Measurements from ENCODE around the gene SLC40A1.

SLC40A1 gene

GRCh38 chr2:189599245-189599644 is 18.7 kb upstream of the SLC40A1 start:
- DNase-seq, result peak; percentile 13

GRCh38 chr2:189595417-189595816 is 14.8 kb upstream of the SLC40A1 start:
- no peak for DNase-seq

GRCh38 chr2:189594305-189594704 is 13.7 kb upstream of the SLC40A1 start:
- DNase-seq, result no peak

DNA sequence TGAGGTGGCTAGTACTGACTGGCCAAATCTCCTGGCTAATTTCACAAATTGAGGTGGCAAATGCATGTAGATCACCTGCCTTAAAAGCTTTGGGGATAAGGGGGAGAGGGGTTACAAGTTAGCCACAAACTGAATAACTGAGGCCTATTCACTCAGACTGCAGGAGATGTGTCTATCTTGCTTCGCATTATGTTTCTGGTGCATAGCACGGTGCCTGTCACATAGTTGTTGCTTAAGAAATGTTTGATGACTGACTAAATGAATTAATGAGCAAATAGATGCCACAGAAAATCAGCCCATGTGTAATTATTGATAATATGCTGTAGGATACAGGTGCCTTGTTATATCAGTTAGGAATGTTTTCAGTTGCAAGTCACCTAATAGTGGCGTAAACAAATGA is 12.5 kb upstream of the SLC40A1 start:
- no peak for DNase-seq

- no peak for DNase-seq
These were observed 11.9 kb upstream of the SLC40A1 start for GRCh38 chr2:189592353-189592984.

DNA sequence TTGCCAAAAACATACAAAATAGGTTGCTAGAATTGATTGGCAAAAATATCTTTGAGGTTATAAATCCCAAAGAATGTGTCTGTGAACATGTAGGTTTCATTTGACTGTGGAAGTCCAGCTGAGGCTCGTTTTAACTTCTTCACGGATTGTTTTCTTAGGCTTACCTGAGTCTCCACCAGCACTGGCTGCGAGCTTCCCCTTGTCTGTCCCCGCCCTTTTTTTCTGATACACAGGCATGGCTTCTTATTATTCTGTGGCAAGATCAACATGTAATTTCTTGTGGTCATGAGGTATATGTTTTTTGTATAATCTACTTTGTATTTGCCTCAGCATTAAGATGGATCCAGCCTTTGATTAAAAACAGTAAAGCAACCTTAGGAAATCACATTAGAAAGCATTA is 7.2 kb upstream of the SLC40A1 start:
- DNase-seq, result no peak

DNA sequence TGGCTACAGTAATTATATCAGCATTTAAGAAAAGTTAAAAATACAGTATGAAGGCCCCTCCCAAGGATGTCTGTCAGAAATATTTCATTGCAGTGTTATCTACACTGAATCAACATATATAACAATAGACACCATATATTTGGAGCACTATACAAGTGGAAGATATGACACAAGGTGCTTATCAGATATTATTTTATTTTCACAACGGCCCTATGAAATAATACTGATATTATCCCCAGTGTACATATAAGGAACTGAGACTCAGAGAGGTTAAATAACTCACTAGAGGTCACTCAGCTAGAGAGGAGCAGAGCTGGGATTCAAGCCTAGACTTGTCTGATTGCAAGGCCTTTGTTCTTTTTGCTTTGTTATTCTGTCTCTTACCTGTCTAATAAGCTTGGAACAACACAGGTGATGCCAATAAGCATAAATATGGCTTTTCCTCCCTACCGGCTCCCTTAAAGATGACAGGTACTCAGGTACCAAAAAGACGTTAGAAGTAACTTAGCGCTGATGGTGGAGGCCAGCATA is 4.7 kb upstream of the SLC40A1 start:
- DNase-seq, result no peak

DNA sequence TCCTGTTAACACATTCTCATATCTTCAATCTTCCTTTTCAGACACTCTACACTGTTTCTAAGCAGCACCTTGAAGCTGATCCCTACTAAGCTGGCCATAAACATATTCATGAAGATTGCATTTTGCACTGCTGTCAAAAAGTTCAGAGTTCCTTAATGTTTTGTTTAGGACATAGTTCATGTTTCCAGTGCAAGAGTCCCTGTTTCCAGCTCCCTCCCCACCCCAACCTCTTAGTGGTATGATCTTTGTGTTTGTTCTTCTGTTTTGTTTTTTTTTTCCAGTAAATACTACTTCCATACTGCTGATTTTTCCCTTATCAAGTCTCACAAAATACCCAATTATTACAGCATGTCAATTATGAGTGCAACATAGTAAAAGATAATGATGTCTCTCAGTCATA is 4.1 kb upstream of the SLC40A1 start:
- DNase-seq, result no peak

GRCh38 chr2:189583227-189584198 is 2.9 kb upstream of the SLC40A1 start:
- no peak for DNase-seq

DNA sequence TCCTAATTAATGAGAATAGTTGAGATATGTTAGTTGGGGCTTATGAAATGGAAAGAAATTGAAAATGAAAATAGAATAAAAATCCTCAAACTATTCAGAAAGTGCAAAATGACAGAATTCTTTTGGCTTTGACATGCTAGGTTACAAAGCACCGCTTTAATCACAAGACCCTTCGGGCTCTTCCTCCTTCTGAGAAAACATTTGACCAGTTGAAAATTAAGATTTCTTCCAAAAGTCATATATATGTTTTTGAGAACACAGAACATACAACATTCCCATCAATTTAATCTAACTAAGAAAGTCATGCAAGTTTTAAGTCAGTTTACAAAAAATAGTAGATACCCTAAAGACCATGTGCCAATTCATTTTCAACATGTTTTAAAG is 2.2 kb upstream of the SLC40A1 start:
- DNase-seq, result no peak

DNA sequence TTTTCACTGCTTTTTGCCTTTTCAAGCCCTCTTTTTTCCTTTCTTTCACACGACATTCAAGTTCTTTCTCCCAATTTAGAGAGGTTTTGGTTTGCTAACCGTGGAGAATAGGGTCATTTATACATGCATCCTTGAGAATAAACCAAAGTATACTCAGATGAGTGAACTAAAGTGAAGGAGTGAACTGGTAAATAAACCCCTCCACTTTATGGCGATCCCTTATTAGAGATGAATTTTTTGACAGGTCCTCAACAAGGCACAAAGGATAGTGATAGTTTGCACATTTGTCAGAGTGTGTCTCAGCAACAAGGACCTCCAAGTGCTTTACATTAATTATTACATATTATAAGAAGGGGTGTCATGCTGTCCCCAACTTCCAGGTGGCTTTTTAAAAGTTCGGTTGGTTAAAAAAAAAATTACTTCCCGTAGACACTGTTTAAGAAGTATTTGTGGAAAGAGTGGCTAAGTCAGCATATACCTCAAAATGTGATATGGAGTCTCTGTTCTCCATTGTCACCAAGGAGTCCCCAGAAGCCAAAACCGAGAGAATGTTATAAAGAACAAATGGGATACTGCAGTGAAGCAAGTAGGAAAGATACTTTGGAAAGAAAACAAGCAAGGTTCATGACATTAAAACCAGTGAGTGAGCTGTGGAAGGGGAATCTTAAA is 1.7 kb upstream of the SLC40A1 start:
- DNase-seq, result no peak

DNA sequence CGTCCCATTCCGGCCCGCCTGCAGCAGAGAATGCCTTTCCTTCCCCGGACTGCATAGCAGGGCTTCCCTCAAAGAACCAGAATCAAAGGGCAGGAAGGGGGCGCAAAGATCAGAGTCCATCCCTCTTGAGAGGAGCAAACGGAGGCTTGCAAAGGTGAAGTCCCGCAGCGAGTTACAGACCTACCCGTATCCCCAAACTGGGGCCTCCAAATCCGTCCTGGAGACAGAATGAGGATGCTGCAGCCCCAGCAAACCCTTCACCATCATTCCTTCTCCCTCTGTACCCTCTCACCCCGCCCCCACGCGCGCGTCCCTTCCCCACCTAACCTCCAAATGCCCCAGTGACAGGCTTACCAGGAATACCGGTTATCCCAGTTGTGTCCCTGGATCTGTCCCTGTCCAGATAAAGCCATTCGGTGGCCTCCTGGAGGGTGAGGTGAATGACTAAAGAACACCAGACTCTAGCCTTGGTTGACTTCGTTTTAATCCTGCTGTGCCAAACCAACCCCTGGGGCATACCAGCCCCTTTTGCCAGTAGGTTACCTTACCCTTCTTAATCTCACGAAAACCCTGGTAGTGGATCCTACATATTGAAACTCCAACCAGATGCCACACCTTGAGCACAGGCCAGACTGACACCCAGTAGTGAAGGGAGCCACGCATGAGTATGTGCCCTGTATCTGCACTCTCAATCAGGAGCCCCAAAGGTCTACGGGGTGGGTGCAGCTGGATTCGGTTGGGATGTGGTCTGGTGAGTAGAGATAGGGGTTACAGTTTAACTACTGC is 961 bp upstream of the SLC40A1 start:
- peak; percentile 3 for DNase-seq

DNA sequence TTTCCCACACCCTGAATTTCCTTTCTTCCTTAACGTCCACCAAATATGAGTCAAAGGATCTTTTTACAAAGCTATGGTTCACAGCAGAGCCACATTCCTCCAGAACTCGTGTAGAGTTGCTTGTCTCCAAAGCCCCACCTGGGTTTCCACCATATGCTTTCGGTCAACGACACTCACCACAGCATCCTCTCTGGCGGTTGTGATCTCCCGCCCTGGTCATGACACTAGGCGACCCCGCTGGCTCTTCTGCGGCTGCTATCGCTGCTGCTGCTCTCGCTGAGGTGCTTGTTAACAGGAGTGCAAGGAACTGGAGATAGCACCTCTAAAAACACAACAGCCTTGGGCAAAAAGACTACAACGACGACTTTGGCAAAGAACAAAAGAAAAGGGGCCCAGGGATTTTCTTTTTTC is 340 bp downstream of the SLC40A1 start:
- no peak for DNase-seq

GRCh38 chr2:189579585-189580186 is 900 bp downstream of the SLC40A1 start:
- no peak for DNase-seq

DNA sequence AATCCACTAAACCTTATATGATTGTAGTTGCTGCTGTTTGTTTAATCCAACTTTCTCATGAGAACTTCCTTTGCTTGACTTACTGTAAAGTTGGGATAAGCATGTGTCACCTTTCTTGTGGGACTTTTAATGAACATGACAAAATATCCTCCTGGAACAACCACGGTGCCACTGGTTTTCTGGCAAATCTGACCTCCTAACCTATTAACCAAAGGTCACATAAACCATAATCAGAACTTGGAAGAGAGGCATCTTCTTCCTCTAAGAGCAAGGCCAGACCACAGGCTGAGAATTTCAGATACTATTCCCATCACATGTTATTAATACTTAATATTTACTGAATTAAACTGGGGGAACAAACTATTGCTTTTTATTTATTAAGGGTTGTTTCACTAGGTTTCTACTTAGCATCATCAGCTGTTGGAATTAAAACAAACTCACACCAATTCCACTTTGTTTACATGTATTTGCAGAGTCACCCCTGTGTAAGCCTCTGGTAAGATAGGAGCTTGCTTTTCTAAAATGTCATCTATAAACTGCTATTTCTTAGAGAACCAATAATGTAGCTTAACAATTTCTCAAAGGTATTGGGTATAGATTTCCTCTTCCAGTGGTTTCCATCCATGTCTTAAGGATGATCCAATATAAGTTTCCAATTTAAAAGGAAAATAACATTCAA is 2.2 kb downstream of the SLC40A1 start:
- no peak for DNase-seq

DNA sequence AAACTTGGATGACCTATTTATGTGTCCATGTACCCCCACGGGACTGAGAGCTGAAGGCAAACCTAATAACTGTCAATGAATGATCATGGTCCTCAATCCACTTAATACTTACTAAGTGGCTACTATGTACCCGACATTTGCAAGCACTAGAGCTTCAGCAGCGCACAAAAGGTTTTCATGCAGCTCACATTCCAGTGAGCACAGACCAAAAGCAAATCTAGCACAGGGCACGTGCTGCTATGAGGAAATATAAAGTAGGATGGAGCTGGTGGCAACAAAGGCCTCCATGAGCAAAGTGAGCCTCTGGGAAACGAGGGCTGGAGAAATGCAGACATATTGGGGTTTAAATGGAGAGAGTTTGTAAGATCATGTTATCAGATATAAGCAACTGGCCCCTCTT is 3.5 kb downstream of the SLC40A1 start:
- DNase-seq, result no peak

DNA sequence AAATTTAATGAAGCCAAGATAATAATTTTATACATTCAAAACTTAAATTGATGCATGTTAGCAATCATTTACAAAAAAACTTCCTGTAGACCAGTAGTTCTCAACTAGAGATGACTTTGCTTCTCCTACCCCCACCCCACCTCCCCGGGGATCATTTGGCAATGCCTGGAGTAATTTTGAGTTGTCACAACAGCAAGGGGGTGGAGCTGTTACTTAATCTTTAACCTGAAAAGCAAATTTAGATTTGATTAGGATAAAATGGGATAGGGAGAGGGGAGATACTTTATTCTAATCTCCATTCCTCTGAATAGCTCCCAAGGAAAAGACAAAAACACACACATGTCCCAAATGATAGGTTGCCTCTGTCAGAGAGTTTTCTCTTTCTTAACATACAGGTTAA is 4.2 kb downstream of the SLC40A1 start:
- DNase-seq, result no peak

- DNase-seq, result no peak
These were observed 5.7 kb downstream of the SLC40A1 start for GRCh38 chr2:189574793-189575475.

GRCh38 chr2:189570570-189571031 is 10.0 kb downstream of the SLC40A1 start:
- peak; percentile 75 for DNase-seq

DNA sequence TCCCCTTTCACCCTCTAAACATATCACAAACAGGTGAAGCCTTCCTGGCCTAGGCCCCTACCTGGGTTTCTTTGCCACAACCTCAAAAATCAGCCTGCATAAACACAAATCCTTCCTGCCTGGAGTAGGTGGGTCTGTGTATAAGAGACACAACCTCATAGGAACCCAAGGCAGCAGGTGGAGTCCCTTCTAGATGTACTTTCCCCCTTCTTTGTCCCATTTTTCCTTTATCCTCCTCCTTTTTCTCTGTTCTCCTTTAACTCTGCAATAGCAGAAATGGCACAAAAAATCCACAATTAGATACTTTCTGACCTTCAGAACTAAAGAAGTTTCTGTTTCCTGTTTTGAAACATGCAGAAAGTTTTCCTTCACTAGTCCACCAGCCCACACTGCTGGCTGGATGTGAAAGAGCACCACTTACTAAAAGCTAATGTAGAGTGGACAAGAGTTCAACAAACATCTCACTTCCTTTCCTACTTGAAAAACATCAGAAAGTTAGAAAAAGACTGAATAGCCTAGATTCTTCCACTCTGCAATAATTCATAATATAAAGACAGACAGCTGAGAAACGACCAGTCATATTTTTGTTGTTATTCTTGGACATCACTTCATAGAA is 11.2 kb downstream of the SLC40A1 start:
- DNase-seq, result peak; percentile 49

Measured in fibroblast of skin of back (primary cell).